PFSK-1 (cell line): ENCODE data around the gene GSC2.

Experiments used
- FOXP2 ChIP-seq: optimal IDR thresholded peaks from 2 replicates; pipeline ENCODE3; 2011; ENCODE audit warnings: borderline replicate concordance, control low read depth, inconsistent platforms; ENCODE audit not compliant: insufficient read depth; ENCODE audit errors: extremely low read length, extremely low read depth
- POLR2AphosphoS5 ChIP-seq: IDR thresholded peaks from 2 replicates; pipeline ENCODE4 v1.6.1; 2012; ENCODE audit warnings: low read depth, mild to moderate bottlenecking, control low read depth, low read length, moderate library complexity
- SIN3A ChIP-seq: IDR thresholded peaks from 2 replicates; pipeline ENCODE4 v1.6.1; 2012; ENCODE audit warnings: mild to moderate bottlenecking, low read length, moderate library complexity, borderline replicate concordance; ENCODE audit not compliant: insufficient read depth
- TAF1 ChIP-seq: IDR thresholded peaks from 2 replicates; pipeline ENCODE4 v1.6.1; 2012; ENCODE audit warnings: low read length, control low read depth, borderline replicate concordance; ENCODE audit not compliant: insufficient read depth
- TF ChIP-seq, protein P1 (sequence below), 2 experiments: IDR thresholded peaks; 2 replicates each; pipeline versions ENCODE4 v1.6.1 to v1.8.0; 2011 to 2012; ENCODE audit warnings: low read depth in 2 of 2, low read length in 2 of 2, control low read depth in 1 of 2, inconsistent platforms in 1 of 2, mild to moderate bottlenecking in 1 of 2, moderate library complexity in 1 of 2; ENCODE audit not compliant: insufficient read depth in 1 of 2

GSC2 gene

DNA sequence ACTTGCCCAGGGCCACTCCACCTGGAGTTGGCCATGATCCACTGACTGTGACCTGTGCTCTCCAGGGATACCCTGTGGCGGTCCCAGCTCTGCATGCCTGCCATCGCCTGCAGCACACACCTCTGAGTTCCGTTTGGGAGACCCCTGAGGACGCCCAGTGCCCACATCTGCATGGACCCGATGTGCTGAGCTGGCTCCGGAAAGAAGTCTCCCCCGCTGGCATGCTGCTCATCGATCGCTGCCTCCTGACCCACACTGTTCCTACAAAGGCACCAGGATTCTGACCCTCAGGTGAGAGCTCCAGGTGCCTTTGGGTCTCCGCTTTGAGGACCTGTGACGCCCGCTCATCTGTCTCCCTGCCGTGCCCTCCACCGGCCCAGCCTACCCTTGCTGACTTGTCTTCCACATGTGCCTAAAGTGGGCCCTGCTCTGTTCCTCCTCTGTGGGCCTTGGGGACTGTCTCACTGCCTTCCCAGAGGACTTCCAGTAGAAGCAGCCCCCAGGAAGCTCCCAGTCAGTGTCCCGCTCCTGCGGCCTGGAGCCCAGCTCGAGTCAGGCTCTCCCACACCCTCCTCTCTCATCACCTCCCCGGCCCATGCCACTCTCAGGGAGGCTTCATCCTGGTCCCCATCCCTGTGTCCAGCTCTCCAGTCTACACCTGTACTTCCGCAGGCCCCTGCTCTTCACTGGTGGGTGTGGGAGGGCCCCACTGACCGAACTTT lies 34.3 kb upstream of the GSC2 start:
- TF ChIP-seq POLR2AphosphoS5 (no peak), TAF1 (no peak), SIN3A (no peak), FOXP2 (no peak)

DNA sequence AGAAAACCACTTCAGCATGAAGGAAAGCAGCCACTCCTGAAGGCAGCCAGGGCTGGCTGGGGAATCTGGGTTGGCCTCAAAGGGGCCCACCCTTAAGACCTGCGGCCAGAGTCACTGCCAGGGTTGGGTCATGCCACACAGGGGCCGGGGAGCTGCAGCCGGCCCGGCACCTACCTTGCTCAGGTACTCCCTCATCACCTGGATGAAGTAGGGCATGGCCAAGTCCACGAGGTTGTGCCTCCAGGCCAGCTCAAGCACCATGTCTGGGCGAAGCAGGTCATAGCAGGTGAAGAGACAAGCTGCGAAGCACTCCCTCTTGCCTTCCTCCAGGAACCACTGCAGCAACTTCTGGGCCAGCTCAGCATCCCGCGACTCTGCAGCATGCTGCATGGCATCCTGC lies 33.1 kb upstream of the GSC2 start:
- no peak for TF ChIP-seq POLR2AphosphoS5
- no peak for TF ChIP-seq TAF1
- TF ChIP-seq SIN3A = no peak
- TF ChIP-seq, protein P1, sequence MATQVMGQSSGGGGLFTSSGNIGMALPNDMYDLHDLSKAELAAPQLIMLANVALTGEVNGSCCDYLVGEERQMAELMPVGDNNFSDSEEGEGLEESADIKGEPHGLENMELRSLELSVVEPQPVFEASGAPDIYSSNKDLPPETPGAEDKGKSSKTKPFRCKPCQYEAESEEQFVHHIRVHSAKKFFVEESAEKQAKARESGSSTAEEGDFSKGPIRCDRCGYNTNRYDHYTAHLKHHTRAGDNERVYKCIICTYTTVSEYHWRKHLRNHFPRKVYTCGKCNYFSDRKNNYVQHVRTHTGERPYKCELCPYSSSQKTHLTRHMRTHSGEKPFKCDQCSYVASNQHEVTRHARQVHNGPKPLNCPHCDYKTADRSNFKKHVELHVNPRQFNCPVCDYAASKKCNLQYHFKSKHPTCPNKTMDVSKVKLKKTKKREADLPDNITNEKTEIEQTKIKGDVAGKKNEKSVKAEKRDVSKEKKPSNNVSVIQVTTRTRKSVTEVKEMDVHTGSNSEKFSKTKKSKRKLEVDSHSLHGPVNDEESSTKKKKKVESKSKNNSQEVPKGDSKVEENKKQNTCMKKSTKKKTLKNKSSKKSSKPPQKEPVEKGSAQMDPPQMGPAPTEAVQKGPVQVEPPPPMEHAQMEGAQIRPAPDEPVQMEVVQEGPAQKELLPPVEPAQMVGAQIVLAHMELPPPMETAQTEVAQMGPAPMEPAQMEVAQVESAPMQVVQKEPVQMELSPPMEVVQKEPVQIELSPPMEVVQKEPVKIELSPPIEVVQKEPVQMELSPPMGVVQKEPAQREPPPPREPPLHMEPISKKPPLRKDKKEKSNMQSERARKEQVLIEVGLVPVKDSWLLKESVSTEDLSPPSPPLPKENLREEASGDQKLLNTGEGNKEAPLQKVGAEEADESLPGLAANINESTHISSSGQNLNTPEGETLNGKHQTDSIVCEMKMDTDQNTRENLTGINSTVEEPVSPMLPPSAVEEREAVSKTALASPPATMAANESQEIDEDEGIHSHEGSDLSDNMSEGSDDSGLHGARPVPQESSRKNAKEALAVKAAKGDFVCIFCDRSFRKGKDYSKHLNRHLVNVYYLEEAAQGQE (IDR thresholded peaks at IDR 0.05; ENCODE audit: insufficient read depth in 1 of 2, low read depth in 2 of 2, low read length in 2 of 2) = no peak
- no peak for TF ChIP-seq FOXP2

DNA sequence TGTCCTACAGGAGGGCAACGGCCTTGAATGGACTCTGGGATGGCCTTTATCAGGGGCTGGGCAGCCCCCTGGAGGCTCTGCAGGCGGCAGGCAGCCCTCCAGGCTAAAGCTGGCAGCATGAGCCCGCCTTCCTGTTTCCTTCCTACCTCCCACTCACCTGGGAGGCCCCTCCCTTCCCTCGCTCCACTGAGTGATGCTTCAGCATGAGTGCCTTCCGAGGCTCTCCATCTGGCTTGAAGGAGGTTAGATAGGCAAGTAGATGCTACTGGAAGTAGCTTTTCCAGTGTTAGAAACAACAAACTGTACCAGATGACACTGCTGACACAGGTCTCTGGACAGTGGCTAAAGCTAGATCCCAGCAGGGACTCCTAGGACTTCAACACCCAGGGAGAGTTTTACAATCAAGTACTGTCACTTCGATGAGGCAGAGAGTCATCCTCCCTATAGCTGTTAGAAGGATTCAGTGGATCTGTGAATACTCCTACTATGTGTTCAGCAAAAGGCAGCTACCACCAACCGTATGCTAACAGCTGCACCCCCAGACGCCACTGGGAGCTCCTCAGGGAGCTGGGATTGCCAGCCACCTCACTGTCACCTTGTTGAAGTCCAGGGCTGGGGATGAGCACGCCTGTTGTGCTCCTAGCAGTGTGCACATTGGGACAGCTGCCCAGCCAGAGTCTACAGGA lies 32.5 kb upstream of the GSC2 start:
- TF ChIP-seq FOXP2 (no peak), SIN3A (no peak), TAF1 (no peak), POLR2AphosphoS5 (no peak)
- TF ChIP-seq, protein P1 (IDR thresholded peaks at IDR 0.05; ENCODE audit: insufficient read depth in 1 of 2, low read depth in 2 of 2, low read length in 2 of 2) = no peak

DNA sequence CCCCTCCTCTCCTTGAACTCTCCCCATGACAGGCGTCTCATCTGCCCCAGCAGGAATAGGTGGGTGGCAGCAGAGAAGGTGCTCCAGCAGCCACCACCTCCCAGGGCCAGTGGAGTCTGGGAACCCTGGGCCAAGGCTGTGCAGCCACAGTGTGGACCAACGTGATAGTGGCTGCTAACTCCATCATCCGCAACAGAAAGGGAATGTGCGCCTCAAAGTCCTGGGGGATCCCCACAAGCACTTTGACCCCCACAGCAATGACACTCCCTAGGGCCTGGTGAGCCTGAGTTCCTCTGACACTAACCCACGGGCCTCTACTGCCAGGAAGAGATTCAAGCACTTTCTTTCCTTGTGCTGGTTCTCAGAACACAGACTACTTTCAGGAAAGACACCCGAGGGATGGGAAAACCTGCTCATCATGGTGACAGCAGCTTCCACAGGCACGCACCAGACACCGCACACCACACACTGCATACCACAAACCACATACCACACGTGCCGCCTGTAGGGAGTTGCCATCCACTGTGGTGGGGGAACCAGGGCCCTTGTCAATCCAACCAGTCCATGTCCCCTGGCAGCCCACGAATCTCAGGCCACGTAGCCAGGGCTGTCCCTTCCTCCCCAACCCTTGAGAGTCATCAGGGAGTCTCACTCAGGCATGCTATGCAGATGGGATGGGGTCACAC lies 31.8 kb upstream of the GSC2 start:
- TF ChIP-seq, protein P1 (IDR thresholded peaks at IDR 0.05; ENCODE audit: insufficient read depth in 1 of 2, low read depth in 2 of 2, low read length in 2 of 2) = no peak
- no peak for TF ChIP-seq SIN3A
- TF ChIP-seq TAF1 = no peak
- no peak for TF ChIP-seq POLR2AphosphoS5
- no peak for TF ChIP-seq FOXP2

DNA sequence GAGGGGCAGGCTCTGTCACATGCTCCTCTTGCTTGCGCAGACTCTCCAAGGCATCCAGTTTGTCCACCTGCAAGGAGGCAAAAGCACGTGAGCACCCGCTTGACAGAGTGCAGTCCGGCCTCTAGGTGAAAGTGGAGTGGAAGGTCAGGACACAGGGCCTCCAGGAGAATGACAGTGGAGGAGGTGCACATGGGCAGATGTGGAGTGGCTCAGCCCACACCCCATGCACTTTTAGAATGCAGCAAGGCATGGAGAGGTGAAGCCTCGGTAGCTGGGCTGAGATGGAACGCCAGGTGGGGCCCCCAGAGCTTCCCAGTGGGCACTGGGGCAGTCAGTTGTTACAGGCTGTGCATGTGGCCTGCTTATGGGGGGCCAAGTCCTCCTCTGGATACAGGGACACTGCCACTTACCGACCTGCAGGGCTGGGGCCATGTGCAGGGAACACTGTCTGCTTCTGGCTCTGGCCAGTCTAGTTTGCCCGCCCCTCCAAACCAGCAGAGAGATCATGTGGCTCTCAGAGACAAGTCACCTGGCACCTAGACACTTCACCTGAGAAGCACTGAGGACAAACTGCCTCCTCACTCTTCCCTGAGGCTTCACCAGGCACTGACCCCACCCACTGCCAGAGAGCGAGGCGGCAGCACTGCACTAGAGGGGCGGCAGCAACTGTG lies 30.8 kb upstream of the GSC2 start:
- TF ChIP-seq, protein P1 (IDR thresholded peaks at IDR 0.05; ENCODE audit: insufficient read depth in 1 of 2, low read depth in 2 of 2, low read length in 2 of 2) = no peak
- TF ChIP-seq TAF1 (no peak), FOXP2 (no peak), POLR2AphosphoS5 (no peak), SIN3A (no peak)
